Muscle layer of duodenum (tissue), 2 donors: ENCODE results near the gene DDX4.
"Not testable (repeated sequence)": the region's sequence is repeated elsewhere in the genome, so short reads cannot be mapped to it uniquely, and the experiment has no call there.

ENCODE experiments used
- H3K27ac ChIP-seq: one replicate; pipeline ENCODE4 v1.7.0; 2013; ENCODE audit warnings: mild to moderate bottlenecking, low read length
- H3K27me3 ChIP-seq: one replicate; pipeline ENCODE4 v1.7.0; 2013; ENCODE audit warnings: low read depth, mild to moderate bottlenecking, control low read depth, low read length
- H3K36me3 ChIP-seq, 2 donors: one replicate each; pipeline ENCODE4 v1.7.0; 2013; ENCODE audit warnings: low read length in 2 of 2, control low read depth in 1 of 2, mild to moderate bottlenecking in 1 of 2; ENCODE audit not compliant: insufficient read depth in 2 of 2, control insufficient read depth in 1 of 2
- H3K4me1 ChIP-seq, 2 donors: one replicate each; pipeline ENCODE4 v1.7.0; 2013; ENCODE audit warnings: low read length in 2 of 2, mild to moderate bottlenecking in 2 of 2, control low read depth in 1 of 2, moderate library complexity in 1 of 2; ENCODE audit not compliant: insufficient read depth in 2 of 2, control insufficient read depth in 1 of 2
- H3K4me3 ChIP-seq, 2 donors: one replicate each; pipeline ENCODE4 v1.7.0; 2013; ENCODE audit warnings: low read length in 2 of 2, low read depth in 1 of 2, mild to moderate bottlenecking in 1 of 2
- H3K9me3 ChIP-seq, 2 donors: one replicate each; pipeline ENCODE4 v1.7.0; 2013; ENCODE audit warnings: low read length in 2 of 2, control low read depth in 1 of 2, mild to moderate bottlenecking in 1 of 2; ENCODE audit not compliant: control insufficient read depth in 1 of 2
- donor health status: healthy.

The DDX4 gene

DNA sequence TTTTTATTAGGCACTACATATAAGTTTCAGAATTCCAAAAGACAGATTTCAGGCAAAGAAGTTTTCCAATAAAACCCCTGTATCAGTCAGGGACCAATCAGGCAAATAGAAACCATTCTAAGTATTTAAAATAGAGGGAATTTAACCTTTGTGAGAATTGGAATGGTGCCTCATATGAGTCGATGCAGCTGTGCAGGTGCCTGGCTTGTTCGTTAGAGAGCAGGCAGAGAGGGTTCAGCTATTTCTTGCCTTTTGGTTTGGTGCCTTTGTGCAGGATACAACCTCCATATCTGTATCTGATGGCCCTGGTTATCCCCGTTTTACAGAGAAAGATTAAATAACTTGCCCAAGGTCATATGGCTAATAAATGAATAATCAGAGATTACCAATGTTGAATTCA is 6.0 kb upstream of the DDX4 start:
- H3K36me3 ChIP-seq, result no peaks in the 10 kb centered on the region
- no peak overlapping the region for H3K27ac ChIP-seq
- no peaks in the 10 kb centered on the region for H3K9me3 ChIP-seq
- H3K4me3 ChIP-seq, result no peak overlapping the region
- H3K27me3 ChIP-seq, result no peaks in the 10 kb centered on the region
- H3K4me1 ChIP-seq, result no peaks in the 10 kb centered on the region

DNA sequence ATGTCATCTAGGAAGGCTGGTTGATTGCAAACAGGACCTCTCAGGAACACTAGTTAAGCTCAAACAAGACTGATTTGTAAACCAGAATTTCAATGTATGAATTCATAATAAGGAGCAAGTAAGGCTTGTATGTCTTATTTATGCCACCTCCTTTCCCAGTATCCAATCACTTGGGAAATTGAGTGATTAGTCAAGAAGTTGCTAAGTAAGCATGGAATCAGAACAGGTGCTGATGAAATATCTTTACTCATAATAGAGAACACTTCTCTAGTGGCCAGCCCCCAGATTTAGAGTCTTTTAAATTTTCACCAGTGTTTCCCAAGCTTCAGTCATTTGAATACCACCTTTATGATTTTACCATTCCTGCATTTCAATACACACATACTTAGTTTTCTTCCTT is 5.3 kb upstream of the DDX4 start:
- no peaks in the 10 kb centered on the region for H3K9me3 ChIP-seq
- no peaks in the 10 kb centered on the region for H3K27me3 ChIP-seq
- H3K4me3 ChIP-seq, result no peak overlapping the region
- H3K27ac ChIP-seq, result no peak overlapping the region
- no peaks in the 10 kb centered on the region for H3K4me1 ChIP-seq
- no peaks in the 10 kb centered on the region for H3K36me3 ChIP-seq

DNA sequence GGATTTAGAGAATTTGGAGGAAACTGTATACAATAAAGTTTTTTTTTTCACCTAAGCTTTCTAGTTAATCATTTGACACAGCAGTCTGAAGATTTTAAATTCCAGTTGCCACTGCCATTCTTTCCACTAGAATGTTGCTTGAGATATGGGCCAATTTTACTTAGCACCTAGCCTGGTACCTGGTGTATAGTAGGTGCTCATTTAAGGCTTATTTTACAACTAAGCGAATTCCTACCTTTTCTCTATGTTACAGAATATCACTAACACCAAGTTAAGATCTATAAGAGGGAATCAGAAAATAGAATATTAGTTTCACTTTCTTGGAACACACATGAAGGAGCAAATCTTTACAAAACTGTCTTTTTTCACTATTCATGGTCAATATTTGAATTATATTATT is 3.2 kb upstream of the DDX4 start:
- H3K27ac ChIP-seq, result no peak overlapping the region
- H3K36me3 ChIP-seq, result no peaks in the 10 kb centered on the region
- no peaks in the 10 kb centered on the region for H3K4me1 ChIP-seq
- H3K4me3 ChIP-seq, result no peak overlapping the region
- no peaks in the 10 kb centered on the region for H3K27me3 ChIP-seq
- H3K9me3 ChIP-seq, result peaks cover 0 to 2% of the 10 kb centered on the region in 2 donors

- Histone ChIP-seq H3K9me3 (peaks cover 0 to 1% of the 10 kb centered on the region in 2 donors), H3K27me3 (no peaks in the 10 kb centered on the region), H3K27ac (no peak overlapping the region), H3K4me3 (no peak overlapping the region), H3K36me3 (no peaks in the 10 kb centered on the region), H3K4me1 (no peaks in the 10 kb centered on the region)
Observed at GRCh38 chr5:55742778-55743177, 4.9 kb downstream of the DDX4 start.

DNA sequence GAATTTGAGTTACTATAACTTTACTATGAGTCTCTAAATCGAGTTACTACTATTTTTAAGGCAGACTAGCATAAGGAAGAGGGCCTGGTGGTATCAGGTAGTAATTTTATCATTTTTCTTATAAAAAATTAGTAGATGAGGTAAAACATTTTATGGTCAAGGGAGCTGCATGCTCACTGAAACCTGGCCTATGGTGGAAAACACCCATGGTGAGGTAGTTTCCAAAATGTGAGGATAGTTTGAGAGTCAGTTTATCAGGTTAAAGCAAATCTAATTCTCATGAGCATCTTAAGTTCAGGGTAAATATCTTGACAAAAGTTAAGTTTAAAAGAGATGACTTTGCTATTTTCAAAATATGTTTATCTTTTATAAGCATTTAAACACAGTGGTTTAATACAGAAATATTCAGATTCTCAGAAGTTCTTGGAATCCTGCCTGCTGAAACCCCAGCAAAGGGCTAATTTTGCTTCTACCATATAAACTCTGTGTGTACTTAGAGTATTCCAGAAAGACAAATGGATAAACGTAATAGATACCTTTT is 10.0 kb downstream of the DDX4 start:
- Histone ChIP-seq H3K27me3 (no peaks in the 10 kb centered on the region), H3K4me1 (no peaks in the 10 kb centered on the region), H3K36me3 (no peaks in the 10 kb centered on the region), H3K4me3 (no peak overlapping the region), H3K9me3 (no peaks in the 10 kb centered on the region), H3K27ac (no peak overlapping the region)

GRCh38 chr5:55749387-55749786 is 11.5 kb downstream of the DDX4 start:
- Histone ChIP-seq H3K4me1 (no peaks in the 10 kb centered on the region), H3K27me3 (no peaks in the 10 kb centered on the region), H3K4me3 (no peak overlapping the region), H3K9me3 (no peaks in the 10 kb centered on the region), H3K27ac (no peak overlapping the region), H3K36me3 (no peaks in the 10 kb centered on the region)

DNA sequence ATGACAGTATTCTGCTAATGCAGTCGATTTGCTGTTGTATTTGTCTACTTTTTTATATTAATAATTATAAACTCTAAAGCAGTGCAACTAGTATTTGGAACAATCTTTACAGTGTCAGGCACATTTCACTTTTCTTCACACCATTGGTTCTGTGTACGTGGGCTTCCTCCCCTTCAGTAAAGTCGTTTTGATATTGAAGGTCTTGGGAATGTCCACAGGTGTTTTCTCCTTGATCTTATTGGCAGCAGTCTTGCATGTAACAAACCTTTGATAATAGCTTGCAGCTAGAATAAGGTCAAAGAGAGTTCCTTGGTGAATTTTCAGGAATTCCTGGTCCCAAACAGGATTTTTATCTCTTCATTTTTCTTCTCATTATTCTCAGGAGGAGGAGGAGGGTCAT is 12.2 kb downstream of the DDX4 start:
- H3K4me3 ChIP-seq, result no peak overlapping the region
- no peaks in the 10 kb centered on the region for H3K4me1 ChIP-seq
- no peak overlapping the region for H3K27ac ChIP-seq
- H3K9me3 ChIP-seq, result no peaks in the 10 kb centered on the region
- no peaks in the 10 kb centered on the region for H3K36me3 ChIP-seq
- H3K27me3 ChIP-seq, result no peaks in the 10 kb centered on the region

DNA sequence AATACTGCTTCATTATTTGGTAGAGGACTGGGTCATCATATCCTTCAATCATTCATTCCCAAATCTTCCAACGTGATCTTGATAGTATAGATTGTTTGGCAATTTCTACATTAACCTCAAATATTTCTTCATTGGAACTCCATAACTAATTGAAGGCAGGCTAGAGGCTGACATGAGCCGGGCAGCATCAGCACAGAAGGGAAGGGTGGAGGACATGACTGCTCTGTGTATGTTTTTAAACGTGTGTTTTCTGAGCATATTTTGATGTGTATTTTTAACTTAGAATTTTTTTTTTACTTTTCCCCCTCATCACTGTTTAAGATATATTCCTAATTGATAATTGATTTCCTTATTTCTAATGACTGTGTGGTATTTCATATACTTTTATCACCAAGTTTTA is 12.6 kb downstream of the DDX4 start:
- Histone ChIP-seq H3K4me1 (no peaks in the 10 kb centered on the region), H3K27ac (no peak overlapping the region), H3K9me3 (no peaks in the 10 kb centered on the region), H3K27me3 (no peaks in the 10 kb centered on the region), H3K4me3 (no peak overlapping the region), H3K36me3 (no peaks in the 10 kb centered on the region)

DNA sequence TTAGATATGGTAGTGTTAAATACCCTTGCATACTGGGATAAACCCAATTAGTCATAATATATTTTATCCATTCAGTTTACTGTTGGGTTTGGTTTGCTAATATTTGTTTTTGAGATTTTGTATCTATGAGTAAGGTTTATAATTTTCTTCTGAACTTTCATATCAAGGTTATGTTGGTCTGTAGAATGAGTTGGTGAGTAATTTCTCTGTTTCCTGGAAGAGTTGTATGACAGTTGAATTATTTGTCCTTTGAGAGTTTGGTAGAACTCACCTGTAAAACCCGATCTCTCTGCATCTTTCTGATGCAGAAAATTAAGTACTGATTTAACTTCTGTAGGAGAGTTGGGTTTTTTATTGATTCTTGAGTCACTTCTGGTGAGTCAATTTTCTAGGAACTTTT is 20.4 kb downstream of the DDX4 start:
- H3K4me1 ChIP-seq, result no peaks in the 10 kb centered on the region
- no peaks in the 10 kb centered on the region for H3K36me3 ChIP-seq

GRCh38 chr5:55758714-55759113 is 20.9 kb downstream of the DDX4 start:
- H3K4me3 ChIP-seq, result no peak overlapping the region
- H3K27ac ChIP-seq, result no peak overlapping the region
- H3K27me3 ChIP-seq, result no peaks in the 10 kb centered on the region
- no peaks in the 10 kb centered on the region for H3K9me3 ChIP-seq
- no peaks in the 10 kb centered on the region for H3K4me1 ChIP-seq
- no peaks in the 10 kb centered on the region for H3K36me3 ChIP-seq

More for the DNA sequence above, 20.4 kb downstream of the DDX4 start:
- no peak overlapping the region for H3K4me3 ChIP-seq
- no peaks in the 10 kb centered on the region for H3K27me3 ChIP-seq
- H3K27ac ChIP-seq, result no peak overlapping the region
- H3K9me3 ChIP-seq, result no peaks in the 10 kb centered on the region

DNA sequence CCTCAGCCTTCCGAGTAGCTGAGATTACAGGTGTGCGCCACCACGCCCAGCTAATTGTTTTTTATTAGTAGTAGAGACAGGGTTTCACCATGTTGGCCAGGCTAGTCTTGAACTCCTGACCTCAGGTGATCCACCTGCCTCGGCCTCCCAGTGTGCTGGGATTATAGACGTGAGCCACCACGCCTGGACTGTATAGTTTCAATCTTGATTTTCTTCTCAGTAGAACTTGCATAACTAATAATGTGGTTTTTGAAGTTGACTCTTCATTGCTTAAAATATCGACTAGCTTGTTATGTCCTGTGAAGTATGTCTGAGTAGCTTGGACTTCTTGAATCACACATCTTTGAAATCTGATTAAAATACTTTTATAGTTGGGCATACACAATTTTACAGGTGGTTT is 23.9 kb downstream of the DDX4 start:
- H3K9me3 ChIP-seq, H3K36me3 ChIP-seq, H3K4me1 ChIP-seq, H3K27ac ChIP-seq, H3K27me3 ChIP-seq, H3K4me3 ChIP-seq: not testable (repeated sequence)

DNA sequence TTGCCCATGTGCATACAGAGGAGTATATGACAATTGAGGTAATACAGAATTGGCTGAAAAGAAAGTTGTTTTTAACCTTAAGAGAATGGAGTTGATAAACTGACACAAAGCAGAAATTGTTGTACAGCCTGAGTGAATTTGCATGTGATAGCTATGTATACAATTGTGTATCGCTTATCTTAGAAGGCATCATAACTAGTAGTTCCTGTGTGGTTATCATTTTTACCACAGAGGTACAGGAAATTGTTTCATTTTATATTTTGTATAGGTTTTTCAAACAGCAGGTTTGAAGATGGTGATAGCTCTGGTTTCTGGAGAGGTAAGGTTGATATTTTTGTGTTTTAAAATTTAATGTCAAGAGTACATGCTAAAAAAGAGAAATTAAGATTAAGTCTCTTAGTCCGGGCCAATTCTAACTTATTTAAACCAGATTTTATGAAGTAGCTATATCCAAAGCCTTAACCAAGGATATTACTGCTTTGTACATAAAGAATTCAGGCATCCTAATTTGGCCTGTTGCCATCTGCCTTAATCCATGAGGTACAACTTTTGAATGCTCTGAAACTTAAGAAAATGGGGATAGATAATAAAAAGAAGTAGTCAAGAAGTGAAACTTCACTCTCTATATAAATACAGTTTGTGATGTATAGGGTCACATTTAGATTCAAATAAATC is 26.0 kb downstream of the DDX4 start:
- Histone ChIP-seq H3K4me1 (no peaks in the 10 kb centered on the region), H3K27ac (no peak overlapping the region), H3K4me3 (no peak overlapping the region), H3K9me3 (no peaks in the 10 kb centered on the region), H3K36me3 (no peaks in the 10 kb centered on the region), H3K27me3 (no peaks in the 10 kb centered on the region)
